Measurements from ENCODE around the gene C10orf90.
"Not testable (repeated sequence)": the region's sequence is repeated elsewhere in the genome, so short reads cannot be mapped to it uniquely, and the experiment has no call there.

Gene C10orf90

GRCh38 chr10:126380352-126381076 lies 290.0 kb downstream of the C10orf90 start:
- no peak for DNase-seq

GRCh38 chr10:126379166-126379565 lies 291.3 kb downstream of the C10orf90 start:
- DNase-seq: not testable (repeated sequence)

DNA sequence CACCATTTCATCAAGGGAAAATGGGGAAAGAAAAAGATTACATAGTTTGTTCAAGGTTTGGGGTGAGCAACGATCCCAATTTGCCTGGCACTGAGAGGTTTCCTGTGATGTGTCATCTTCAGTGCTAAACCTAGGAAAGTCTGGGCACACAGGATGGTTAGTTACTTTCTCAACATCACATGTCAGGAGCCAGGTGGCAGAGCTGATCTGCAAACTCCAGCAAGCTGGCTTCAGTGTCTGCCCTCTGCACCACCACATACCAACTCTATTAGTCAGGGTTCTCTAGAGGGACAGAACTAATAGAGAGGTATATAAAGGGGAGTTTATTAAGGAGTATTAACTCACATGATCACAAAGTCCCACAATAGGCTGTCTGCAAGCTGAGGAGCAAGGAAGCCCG lies 293.5 kb downstream of the C10orf90 start:
- no peak for DNase-seq

DNA sequence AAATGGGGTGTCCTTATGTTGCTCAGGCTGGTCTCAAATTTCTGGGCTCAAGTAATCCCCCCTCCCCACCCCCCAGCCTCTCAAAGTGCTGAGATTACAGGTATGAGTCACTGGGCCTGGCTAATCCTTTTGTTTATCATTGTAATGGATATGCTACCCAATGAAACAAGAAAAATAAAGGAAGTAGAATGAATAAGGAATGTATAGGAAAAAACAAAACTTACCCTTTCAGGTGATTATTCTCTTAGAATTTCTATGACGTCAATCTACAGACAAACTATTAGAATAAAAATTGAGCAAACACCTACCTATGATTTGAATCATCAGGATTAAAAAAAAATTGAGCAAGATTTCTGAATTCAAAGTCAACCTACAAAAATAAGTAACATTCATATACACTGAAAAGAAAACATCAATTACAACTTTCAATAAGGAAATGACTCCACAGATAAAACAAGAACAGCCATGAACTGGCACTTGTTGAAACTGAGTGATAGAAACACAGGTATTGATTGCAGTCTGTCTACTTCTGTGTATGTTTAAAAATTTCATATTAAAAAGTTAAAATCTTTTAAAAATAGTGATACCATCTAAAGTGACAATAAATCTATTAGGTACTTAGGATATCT lies 294.5 kb downstream of the C10orf90 start:
- no peak for DNase-seq

DNA sequence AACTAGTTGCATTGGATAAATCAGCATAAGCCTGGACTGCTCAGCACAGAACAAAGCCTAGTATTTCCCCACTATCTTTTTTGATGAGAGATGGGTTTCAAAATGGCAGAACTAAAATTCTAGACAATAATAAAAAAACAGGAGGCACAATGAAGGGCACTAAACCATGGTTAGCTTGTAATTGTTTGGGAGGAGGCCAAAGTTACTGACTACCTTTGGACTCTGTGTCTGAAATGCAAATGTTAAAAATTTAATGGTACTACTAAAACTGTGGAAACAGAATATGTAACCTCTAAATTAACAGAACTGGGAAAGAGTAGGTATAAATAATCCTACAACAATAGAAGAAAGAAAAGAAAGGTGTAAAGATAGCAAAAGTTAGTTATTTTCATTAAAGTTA lies 295.2 kb downstream of the C10orf90 start:
- no peak for DNase-seq
